ENCODE measurements around the gene SP140L.

DNA sequence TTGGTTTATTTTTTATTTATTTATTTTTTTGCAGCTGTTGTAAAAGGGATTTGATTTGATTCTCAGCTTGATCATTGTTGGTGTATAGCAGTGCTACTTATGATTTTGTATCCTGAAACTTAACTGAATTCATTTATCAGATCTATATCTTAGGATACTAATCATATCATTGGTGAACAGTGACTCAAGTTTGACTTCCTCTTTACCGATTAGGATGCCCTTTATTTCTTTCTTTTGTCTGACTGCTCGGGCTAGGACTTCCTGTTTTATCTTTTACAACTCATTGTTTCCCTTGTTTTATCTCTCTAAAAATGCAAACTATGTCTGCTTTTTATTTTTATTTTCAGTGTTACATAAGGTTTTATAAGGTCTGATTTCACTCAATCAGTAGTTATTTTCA lies 112.6 kb downstream of the SP140L start:
- TF ChIP-seq, protein P1, sequence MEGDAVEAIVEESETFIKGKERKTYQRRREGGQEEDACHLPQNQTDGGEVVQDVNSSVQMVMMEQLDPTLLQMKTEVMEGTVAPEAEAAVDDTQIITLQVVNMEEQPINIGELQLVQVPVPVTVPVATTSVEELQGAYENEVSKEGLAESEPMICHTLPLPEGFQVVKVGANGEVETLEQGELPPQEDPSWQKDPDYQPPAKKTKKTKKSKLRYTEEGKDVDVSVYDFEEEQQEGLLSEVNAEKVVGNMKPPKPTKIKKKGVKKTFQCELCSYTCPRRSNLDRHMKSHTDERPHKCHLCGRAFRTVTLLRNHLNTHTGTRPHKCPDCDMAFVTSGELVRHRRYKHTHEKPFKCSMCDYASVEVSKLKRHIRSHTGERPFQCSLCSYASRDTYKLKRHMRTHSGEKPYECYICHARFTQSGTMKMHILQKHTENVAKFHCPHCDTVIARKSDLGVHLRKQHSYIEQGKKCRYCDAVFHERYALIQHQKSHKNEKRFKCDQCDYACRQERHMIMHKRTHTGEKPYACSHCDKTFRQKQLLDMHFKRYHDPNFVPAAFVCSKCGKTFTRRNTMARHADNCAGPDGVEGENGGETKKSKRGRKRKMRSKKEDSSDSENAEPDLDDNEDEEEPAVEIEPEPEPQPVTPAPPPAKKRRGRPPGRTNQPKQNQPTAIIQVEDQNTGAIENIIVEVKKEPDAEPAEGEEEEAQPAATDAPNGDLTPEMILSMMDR (IDR thresholded peaks at IDR 0.05) = no peak
- TF ChIP-seq POLR2A (IDR thresholded peaks at IDR 0.05) = no peak
